GM11168 (cell line): ENCODE measurements around the gene PSKH1.
"Not testable (repeated sequence)": the region's sequence is repeated elsewhere in the genome, so short reads cannot be mapped to it uniquely, and the experiment has no call there.

Experiments used
- in situ Hi-C: fragments of 300-500 bp; cut with MboI; formaldehyde crosslinking; loops from one replicate; pipeline ENCODE4 v1.12.0; 2022; ENCODE audit warnings: low sequenced_read_pairs; ENCODE audit not compliant: unreplicated experiment

PSKH1 gene

DNA sequence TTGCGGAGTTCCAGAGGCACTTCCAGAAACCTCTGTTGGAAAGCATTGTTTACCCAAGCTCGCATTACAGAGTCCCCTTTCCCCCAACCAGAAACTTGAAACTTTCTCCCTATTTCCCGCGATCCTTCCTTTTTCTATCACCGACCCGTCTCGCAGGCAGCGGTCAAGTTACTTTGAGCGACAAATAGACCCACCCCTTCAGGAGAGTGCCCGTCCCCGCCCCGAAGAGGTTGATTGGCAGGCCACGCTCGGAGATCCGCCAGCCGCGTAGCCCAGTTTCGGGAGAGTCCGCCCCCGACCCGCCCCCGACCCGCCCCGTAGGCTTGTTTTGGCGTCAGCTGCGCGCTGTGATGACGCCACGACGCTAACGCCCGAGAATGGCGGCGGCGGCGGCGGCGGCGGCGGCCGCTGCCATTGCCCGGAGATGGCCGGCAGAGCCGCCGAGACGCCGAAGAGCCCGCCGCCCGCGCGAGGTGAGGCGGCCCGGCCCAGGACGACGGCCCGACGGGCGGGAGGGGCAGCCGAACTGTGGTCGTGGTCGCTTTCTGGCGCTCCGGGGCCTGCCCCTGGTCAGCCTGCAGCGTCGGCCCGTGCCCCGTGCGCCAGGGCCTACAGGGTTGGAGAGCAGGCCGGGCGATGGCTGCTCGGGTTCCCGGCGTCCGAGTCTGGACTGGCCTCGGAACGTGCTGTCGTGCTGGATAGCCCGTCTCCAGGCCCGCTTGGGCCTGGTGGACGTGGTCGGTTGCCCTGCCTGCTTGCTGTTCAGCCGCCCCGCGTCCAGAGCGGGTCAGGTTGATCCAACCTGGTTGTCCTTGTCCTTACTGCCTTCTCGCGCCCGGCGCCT lies at the start of gene PSKH1:
Gene PSKH1, plus strand, starts transcription at position 356 of the 844 bp plus-strand sequence. CDS start 15,496 bp downstream, outside the sequence.
- in situ Hi-C loops, result no loop called here

DNA sequence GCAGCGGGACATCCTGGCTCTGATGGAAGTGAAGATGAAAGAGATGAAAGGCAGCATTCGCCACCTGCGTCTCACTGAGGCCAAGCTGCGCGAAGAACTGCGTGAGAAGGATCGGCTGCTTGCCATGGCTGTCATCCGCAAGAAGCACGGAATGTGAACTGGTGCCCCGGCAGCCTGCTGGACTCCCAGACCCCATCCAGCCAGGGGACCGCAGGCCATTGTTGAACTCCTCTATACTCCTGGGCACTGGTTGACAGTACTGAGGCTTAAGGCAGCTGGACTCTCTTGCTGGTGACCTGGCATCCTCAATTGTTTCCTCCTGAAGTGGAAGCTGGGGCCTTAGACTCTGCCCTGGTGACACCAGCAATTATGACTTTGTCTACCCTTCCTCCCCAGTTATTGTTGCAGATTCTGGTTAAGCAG lies 49.7 kb upstream of the PSKH1 start:
- in situ Hi-C loops, result no loop called here

DNA sequence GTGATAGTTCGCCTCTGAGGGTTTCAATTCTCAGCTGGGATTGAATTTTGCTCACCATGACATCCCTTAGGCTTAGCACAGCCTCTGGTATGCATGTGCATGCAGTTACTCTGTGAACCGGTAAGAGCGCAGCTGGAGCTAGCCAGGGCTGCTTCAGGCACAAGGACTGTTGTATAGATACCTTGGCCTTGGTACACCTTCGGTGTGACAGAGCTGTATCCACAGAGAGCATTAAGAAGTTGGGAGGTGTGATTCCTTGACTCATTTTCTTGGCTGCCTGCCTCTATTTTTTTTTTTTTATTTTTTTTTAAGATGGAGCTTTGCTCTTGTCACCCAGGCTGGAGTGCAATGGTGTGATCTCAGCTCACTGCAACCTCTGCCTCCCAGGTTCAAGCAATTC lies 48.6 kb upstream of the PSKH1 start:
- in situ Hi-C loops, result no loop called here

DNA sequence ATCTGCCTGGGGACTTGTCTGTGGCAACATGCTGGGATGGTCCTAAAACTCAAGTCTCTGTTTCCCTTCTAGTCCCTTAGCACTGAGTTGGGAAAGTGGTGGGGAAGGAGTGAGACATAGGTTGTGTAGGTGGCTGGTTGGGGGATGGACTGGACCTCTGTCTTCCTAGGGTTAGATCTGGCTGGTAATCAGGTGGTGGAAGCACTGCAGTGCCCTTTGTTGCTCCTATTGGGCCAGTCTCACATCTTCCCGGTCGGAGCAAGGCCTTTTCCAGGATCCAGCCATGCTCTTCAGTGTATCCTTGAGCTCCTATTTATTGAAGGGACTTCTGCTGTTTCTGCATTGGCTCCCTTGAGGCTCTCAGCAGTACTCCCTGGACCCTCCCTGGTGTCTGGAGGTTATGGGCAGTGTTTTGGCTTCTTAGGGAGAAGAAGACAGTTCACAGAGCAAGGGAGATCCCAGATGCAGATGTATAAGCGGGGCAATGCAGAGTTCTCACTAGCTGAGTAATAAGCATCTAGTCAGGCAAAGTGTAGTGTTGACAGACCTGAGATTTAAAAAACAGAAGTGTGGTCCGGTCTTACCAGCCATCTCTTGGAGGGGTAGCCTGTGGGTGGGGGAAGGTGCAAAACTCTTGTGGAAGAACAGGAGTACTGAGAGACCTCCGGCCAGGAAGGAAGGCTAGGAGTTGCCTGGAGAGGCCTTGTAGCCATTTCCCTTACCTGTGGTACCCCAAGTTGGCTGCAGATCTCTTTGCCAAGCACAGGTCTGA lies 47.6 kb upstream of the PSKH1 start:
- in situ Hi-C loops, result no loop called here

DNA sequence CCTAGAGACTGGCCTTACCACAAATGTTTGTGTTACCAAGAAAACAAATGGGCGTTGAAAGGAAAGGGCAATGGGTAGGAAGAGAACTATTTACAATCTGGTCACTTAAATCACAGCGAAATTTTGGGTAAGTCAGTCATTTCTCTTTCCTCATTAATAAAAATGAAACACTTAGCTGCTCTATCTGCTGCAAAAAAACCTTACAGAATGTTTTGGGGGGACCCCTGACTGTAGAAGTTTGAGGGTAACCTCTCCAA lies 47.1 kb upstream of the PSKH1 start:
- in situ Hi-C loops, result no loop called here

DNA sequence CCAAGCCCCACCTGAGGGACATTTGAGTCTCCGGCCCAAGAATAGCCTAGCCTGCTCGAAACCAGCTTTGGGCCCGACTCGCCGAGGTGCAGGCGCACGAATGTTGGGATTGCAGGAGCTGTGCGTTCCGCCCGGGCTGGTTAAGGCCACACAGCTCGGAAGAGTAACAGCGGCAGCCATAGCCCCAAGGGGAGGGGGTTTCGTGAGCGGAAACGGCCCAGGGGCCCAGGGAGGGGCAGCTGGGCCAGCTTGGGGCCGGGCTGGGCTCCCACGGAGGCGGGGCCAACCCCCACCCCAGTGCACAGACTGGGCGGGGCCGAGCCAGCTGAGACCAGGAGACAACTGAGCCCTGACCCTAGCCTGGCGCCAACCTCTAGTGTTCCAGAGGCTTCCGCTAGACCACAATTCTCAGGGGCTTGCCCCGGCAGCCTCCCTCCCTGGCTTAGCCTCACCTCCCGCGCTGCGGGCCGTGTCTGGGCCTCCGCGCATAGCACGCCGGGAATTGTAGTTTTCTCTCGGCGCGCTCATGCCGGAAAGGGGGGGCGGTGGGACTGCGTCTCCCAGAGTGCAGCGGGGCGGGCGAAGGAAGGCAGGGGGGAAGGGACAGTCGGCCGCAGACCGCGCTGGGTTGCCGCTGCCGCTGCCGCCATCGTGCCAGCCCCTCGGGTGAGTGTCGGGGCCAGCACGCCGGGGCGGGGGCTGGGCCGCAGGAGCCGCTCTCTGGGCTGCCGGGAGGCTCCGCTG lies 46.6 kb upstream of the PSKH1 start, which contains the start of gene NUTF2:
Gene NUTF2, plus strand, starts transcription at position 614 of the 744 bp plus-strand sequence. CDS start 18,198 bp downstream, outside the sequence.
- in situ Hi-C loops, result no loop called here

DNA sequence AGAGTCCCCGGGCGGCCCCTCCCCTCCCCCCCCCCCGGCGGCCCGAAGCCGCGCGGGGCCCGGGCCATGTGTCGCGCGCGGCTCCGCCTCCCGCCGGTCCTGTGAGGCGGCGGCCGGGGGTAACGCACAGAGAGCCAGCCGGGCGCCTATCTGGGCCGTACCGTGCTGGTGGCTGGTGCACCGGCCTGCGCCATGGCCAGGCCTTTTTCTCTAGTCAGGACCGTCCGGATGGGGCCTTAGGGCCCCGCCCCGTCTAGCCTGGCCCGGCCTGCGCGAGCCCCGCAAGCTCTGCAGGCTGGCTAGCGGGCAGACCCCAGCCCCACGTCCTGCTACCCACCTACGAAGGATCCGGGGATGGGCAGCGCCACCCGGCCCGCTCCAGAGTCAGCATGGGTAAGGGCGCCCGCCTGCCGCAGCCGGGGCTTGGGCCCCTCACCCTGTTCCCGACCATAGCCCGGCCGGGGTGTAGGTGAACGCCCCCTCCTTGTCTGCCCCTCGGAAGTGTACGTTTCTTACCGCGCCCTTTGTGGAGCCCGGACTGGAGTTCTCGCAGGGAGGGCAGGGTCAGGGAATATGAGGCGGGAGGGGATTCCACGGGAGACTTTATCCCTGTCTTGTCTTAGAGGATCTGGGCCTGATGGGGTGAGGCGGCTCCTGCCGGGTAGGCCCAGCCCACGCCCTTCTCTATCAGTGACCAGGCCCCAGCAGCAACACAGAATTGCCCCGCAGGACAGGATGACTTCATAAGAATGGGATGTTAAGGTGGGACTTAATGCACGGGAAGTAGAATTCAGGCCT lies 45.8 kb upstream of the PSKH1 start, which contains the start of gene CENPT:
Gene CENPT, minus strand, starts transcription at position 630 of the 798 bp plus-strand sequence. CDS start 13,834 bp downstream, outside the sequence.
- in situ Hi-C loops, result no loop called here

DNA sequence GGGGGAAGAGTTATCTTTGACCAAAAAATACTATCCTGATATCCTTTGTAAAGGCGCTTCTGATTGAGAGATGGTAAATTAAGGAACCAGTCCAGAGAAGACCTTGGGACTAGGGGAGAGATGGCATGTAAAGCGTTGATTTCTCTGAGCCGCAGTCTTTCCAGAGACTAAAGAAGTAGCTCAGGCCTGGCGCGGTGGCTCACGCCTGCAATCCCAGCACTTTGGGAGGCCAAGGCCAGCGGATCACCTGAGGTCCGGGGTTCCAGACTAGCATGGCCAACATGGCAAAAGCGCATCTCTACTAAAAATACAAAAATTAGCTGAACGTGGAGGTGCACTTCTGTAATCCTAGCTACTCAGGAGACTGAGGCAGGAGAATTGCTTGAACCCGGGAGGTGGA lies 44.9 kb upstream of the PSKH1 start:
- in situ Hi-C loops, result no loop called here

DNA sequence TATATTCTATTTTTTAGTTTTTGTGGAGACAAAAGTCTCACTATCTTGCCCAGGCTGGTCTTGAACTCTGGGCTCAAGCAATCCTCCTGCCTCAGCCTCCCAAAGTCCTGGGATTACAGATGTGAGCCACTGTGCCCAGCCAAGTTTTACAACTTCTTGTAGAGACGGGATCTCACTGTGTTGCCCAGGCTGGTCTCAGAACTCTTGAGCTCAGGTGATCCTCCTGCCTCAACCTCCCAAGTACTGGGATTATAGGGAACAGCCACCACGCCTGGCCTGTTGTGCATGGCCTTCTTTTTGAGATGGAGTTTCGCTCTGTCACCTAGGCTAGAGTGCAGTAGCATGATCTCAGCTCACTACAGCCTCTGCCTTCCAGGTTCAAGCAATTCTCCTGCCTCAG lies 39.4 kb upstream of the PSKH1 start:
- in situ Hi-C loops, result no loop called here

DNA sequence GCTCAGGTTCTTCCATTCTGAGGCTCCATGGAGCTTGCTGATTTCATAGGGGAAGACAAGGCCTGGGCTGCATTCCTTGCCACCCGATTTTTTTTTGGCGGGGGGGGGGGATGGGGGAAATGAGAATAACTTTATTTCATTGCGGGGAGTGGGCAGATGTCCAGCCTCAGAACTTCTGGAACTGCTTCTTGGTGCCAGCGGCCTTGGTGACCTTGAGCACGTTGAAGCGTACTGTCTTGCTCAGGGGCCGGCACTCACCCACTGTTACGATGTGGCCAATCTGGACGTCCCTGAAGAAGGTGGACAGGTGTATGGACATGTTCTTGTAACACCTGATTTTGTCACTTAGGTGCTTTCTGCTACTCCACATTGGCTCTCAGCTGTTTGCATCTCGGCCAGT lies 37.3 kb upstream of the PSKH1 start:
- in situ Hi-C loops, result no loop called here

DNA sequence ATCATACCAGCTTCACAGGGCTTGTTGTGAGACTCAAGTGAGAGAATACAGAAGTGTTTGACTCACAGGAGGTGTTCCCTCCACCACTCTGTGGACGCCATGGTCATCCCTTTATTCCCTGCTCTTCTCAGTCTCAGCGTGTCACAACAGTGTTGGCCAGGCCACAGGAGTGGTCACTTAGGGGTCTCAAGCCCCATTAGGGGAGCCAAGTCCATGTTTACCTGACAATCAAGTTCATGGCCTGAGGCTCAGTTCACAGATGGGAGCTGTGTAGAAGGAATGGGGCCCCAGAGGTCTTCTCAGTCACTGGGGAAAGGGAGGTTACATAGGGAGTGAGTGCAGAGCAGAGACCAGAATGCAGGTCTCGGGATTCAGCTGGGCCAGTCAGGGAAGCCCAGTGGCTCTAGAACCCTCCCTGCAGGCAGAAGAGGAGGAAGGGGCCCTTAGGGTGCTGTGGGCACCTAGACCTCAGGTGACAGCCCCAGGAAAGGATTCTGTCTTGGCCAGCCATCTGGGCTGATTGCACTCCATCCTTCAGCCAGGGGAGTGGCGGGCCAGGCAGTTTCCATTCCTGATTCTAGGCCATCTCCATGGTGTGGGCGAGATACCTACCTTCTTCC lies 36.0 kb upstream of the PSKH1 start:
- in situ Hi-C loops, result no loop called here

DNA sequence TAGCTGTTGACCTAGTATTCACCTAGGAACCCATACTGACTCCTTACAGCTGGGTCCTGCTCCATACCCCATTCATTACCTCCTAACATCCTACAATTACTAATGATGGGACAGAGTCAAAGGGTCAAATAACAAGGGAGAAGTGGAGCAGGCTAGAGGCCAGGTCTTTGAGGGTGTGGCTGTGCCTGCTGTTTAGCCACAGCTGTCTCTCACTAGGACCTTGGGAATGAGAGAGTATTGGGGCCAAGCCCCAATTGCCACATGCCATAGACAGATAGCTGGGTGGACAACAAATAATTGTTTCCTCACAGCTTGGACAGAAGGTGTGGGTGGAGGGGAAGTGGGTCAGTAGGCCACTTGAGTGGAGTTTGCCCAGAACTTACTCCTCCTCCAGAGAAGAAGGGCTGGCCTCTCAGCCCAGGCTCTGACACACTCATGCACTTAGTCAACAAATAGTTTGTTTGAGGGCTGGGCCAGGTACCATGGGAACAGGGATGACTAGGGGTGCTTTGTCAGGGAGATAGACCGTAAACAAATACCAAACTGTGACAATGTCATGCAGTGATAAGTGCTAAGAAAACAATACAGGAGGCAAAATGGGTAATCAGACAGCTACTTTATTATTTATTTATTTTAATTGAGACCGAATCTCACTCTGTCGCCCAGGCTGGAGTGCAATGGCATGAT lies 35.4 kb upstream of the PSKH1 start:
- in situ Hi-C loops, result no loop called here

DNA sequence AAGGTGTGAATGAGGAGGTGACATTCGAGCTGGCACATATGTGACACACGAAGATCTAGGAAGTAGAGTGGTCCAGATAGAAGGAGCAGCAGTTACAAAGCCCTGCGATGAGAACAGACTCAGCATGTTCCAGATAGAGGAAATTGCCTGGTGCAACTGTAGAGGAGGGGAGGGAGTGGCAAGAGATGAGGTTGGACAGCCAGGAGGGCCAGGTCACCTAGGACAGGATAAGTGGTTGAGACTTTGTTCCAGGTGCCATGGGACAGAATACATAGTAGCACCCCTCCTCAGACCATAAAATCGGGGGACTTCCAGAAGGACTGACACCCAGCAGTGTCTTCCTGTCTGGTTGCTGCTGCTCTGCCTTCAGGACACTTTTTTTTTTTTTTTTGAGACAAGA lies 34.6 kb upstream of the PSKH1 start:
- in situ Hi-C loops, result no loop called here

DNA sequence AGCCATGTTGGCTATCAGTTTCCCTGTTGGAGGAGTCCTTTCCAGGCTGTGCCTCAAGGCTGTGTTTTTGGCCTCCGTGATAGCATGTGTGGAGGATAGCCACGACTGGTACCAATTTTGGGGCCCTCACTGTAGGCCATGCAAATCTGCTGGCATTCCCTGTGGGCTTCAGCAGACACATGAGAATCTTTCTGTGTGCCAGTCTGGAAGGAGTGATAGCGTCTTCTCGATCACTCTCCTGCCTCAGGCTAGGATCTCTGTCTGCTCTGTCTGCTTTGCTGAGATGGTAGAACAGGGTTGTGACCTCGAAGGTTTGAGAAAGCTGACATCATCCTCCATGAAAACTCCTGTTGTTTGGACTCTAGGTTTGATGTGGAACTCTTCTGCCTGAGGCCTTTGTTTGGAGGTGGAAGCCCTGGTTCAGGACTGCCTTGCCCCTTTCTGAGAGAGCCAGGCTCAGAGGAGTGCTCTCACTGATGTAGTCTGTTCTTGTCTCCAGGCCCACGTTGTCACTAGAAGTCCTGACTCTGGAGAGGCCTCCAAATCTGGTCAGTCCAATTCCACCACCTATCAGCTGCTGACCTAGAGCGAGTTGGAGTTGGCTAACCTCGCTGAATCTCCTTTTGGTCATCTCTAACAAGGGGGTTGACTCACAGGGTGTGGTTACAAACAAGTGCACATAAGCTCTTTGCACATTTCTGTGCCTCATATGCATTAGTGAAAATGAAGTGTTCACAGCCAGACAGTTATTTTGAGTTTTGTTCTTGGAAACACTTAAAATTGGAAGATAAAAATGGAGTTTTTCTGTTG lies 32.3 kb upstream of the PSKH1 start:
- in situ Hi-C loops, result no loop called here

DNA sequence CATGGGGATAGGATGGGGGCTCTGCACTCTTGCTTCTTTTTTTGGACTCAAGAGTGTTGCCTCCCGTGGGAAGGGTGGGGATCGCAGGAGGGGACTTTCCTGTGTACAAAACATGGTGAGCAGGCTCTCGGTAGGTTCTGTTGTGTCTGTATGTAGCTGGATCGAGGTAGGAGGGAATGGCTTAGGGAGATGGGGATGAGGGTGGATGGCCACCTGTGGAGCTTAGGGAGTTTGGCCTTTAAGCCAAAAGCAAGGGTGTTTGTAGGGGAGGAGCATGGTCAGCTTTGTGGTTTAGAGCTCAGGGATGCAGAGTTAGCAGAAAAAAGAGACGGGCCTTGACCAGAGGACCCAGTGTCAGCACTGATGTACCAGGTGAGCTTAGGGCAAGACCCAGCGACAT lies 31.2 kb upstream of the PSKH1 start:
- in situ Hi-C loops, result no loop called here

DNA sequence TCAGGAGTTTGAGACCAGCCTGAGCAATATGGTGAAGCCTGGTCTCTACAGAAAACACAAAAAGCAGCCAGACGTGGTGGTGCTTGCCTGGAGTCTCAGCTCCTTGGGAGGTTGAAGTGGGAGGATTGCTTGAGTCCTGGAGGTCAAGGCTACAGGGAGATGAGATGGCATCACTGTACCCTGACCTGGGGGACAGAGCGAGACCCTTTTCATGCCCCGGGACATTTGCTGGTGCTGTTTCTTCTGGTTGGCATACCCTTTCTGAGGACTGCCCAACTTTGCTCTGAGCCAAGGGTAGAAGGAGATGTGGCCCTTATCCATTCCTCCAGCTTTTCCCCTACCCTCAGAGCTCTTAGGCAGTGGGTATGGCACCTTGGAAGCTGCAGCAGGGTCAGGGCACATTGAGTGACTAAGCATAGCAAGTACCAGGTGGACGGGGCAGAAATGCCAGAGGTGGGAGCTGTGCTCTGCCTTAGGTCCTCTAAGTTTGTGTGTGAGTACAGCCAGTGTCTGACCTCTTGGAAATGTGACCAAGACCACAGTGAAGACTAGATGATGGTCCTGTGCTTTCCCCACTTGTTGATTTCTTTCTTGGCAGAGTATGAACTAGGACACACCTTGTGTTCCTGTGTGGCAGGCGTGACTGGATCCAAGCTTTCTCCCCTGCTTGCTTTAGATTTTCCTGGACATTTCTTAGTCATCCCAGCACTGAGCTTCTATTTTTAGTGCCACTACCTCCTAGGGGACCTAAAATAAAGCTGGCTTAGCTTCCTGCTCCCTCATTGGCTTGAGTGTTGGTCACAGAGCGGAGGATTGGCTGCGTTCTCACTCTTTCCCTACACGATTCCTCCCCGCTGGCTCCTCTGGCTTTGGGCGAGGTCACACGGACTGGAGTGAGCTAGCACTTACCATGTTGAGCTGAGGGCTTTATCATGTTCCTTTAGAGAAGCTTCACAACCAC lies 30.2 kb upstream of the PSKH1 start:
- in situ Hi-C loops, result no loop called here

DNA sequence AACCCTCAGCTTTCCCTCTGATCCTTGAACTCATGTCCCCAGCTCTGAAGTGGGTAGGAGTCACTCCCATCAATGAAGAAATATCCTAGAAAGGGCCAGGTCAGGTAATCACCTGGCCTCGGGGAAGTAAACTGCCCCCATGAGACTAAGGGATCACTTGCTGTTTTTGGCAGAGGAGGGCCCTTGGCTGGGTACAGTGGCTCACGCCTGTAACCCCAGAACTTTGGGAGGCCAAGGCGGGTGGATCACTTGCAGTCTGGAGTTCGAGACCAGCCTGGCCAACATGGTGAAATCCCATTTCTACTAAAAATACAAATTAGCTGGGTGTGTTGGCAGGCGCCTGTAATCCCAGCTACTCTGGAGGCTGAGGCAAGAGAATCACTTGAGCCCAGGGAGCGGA lies 29.0 kb upstream of the PSKH1 start:
- in situ Hi-C loops, result not testable (repeated sequence)
